ENCODE results near the gene BCL2L12. TPM values are rescaled to one million over a fixed set of nuclear protein-coding genes. Genes with fewer than 3 reads are reported as not detected.

The BCL2L12 gene
- total and polyA plus RNA-seq, 2 of the 13 experiments (the other 11 are each of a cell fraction or from before 2014, with no cell fraction given) = 26.8 to 40.8 TPM

- TF ChIP-seq ELF3 (CRISPR knock-in tag; IDR thresholded peaks at IDR 0.05) (peak; percentile 51; the same call in 1 of the 2 replicates), SNAI1 (CRISPR knock-in tag; IDR thresholded peaks at IDR 0.05; ENCODE audit: borderline replicate concordance) (peak; percentile 70; the same call in 1 of the 2 replicates), ZBED4 (CRISPR knock-in tag; IDR thresholded peaks at IDR 0.05; ENCODE audit: borderline replicate concordance) (peak; percentile 18), CENPX (CRISPR knock-in tag; IDR thresholded peaks at IDR 0.05) (no peak), NFKB2 (CRISPR knock-in tag; IDR thresholded peaks at IDR 0.05; ENCODE audit: borderline replicate concordance) (peak; percentile 87; the same call in 1 of the 2 replicates), ZBTB7A (CRISPR knock-in tag; IDR thresholded peaks at IDR 0.05) (peak; percentile 84; the same call in 1 of the 2 replicates), PBX3 (CRISPR knock-in tag; IDR thresholded peaks at IDR 0.05; ENCODE audit: borderline replicate concordance) (no peak), HNRNPLL (IDR thresholded peaks at IDR 0.05; ENCODE audit: low read depth, low read length, poor library complexity, severe bottlenecking) (no peak), ZNF260 (CRISPR knock-in tag; IDR thresholded peaks at IDR 0.05; ENCODE audit: borderline replicate concordance, low read depth) (no peak), ZNF776 (CRISPR knock-in tag; IDR thresholded peaks at IDR 0.05) (peak; percentile 64), ZNF740 (CRISPR knock-in tag; IDR thresholded peaks at IDR 0.05) (peak; percentile 84), KAT7 (CRISPR knock-in tag; IDR thresholded peaks at IDR 0.05; ENCODE audit: borderline replicate concordance) (peak; percentile 88; the same call in 1 of the 2 replicates), MEF2D (CRISPR knock-in tag; IDR thresholded peaks at IDR 0.05) (0 out of 2 replicates have a peak, but pooled peaks have one; percentile 37), ZNF674 (CRISPR knock-in tag; IDR thresholded peaks at IDR 0.05; ENCODE audit: low read depth) (no peak), ZNF747 (CRISPR knock-in tag; IDR thresholded peaks at IDR 0.05; ENCODE audit: borderline replicate concordance) (peak; percentile 72; the same call in 1 of the 2 replicates), ZNF703 (CRISPR knock-in tag; IDR thresholded peaks at IDR 0.05; ENCODE audit: borderline replicate concordance) (no peak), ZNF713 (CRISPR knock-in tag; IDR thresholded peaks at IDR 0.05) (no peak), MXI1 (IDR thresholded peaks at IDR 0.05; ENCODE audit: borderline replicate concordance, low read depth, low read length) (peak; percentile 86), ZNF784 (CRISPR knock-in tag; IDR thresholded peaks at IDR 0.05; ENCODE audit: borderline replicate concordance) (no peak), FOXK2 (IDR thresholded peaks at IDR 0.05) (no peak), SIN3A (IDR thresholded peaks at IDR 0.05; ENCODE audit: borderline replicate concordance, low read depth, low read length) (peak; percentile 71; the same call in 1 of the 2 replicates), MXD3 (CRISPR knock-in tag; IDR thresholded peaks at IDR 0.05) (peak; percentile 95)
These were observed 11.6 kb downstream of the BCL2L12 start, which contains the start of gene PRMT1 (continued) for GRCh38 chr19:49677231-49677900.

Measured in HepG2 (cell line).